Neural progenitor cell (in vitro differentiated cells): ENCODE results near the gene ADK. TPM values are rescaled to one million over a fixed set of nuclear protein-coding genes. Genes with fewer than 3 reads are reported as not detected.

Source experiments
- DNase-seq: peaks from one replicate; pipeline ENCODE4 v3.0.0-alpha.2; 2016; ENCODE audit warnings: low spot score
- H2AFZ ChIP-seq: fragments of 200-600 bp; sonication (generic); replicated peaks from 2 replicates; pipeline ENCODE4 v1.6.1; 2016; ENCODE audit warnings: antibody characterized with exemption
- H3F3A ChIP-seq: fragments of 200-600 bp; sonication (generic); 2 replicates; pipeline ENCODE4 v1.6.1; 2016; ENCODE audit warnings: antibody characterized with exemption, low read depth
- H3K27ac ChIP-seq: fragments of 200-600 bp; sonication (generic); 2 replicates; pipeline ENCODE4 v1.5.1; 2016; ENCODE audit warnings: mild to moderate bottlenecking
- H3K27me3 ChIP-seq: fragments of 200-600 bp; sonication (generic); 2 replicates; pipeline ENCODE4 v1.6.1; 2016; ENCODE audit warnings: mild to moderate bottlenecking, moderate library complexity
- H3K36me3 ChIP-seq: fragments of 200-600 bp; sonication (generic); 2 replicates; pipeline ENCODE4 v1.5.1; 2016
- H3K4me1 ChIP-seq: fragments of 200-600 bp; sonication (generic); 2 replicates; pipeline ENCODE4 v1.6.1; 2016; ENCODE audit warnings: mixed run types
- H3K4me2 ChIP-seq: fragments of 200-600 bp; sonication (generic); 2 replicates; pipeline ENCODE4 v1.6.1; 2016
- H3K4me3 ChIP-seq: fragments of 200-600 bp; sonication (generic); 2 replicates; pipeline ENCODE4 v1.5.1; 2016
- H3K79me2 ChIP-seq: fragments of 200-600 bp; sonication (generic); 2 replicates; pipeline ENCODE4 v1.6.1; 2016; ENCODE audit warnings: low read depth
- H3K9ac ChIP-seq: fragments of 200-600 bp; sonication (generic); 2 replicates; pipeline ENCODE4 v1.6.1; 2016
- H3K9me3 ChIP-seq: fragments of 200-600 bp; sonication (generic); 2 replicates; pipeline ENCODE4 v1.5.1; 2016; ENCODE audit warnings: low read depth
- H4K20me1 ChIP-seq: fragments of 200-600 bp; sonication (generic); 2 replicates; pipeline ENCODE4 v1.6.1; 2016; ENCODE audit warnings: low read depth
- H3K27ac Mint-ChIP-seq: 3 replicates; pipeline ENCODE4 v1.8.0; 2021; ENCODE audit warnings: mixed read lengths
- H3K27me3 Mint-ChIP-seq: 2 replicates; pipeline ENCODE4 v1.8.0; 2022; ENCODE audit warnings: low read depth, mild to moderate bottlenecking, inconsistent platforms, moderate library complexity, mixed read lengths; ENCODE audit not compliant: insufficient read depth
- H3K36me3 Mint-ChIP-seq: 3 replicates; pipeline ENCODE4 v1.8.0; 2021; ENCODE audit warnings: mixed read lengths
- H3K4me1 Mint-ChIP-seq: 3 replicates; pipeline ENCODE4 v1.8.0; 2021; ENCODE audit warnings: mixed read lengths
- H3K4me3 Mint-ChIP-seq: 3 replicates; pipeline ENCODE4 v1.8.0; 2021; ENCODE audit warnings: mild to moderate bottlenecking, moderate library complexity, mixed read lengths
- H3K9me3 Mint-ChIP-seq: 3 replicates; pipeline ENCODE4 v1.8.0; 2020; ENCODE audit warnings: mixed read lengths
- CTCF ChIP-seq: fragments of 200-600 bp; sonication (generic); IDR thresholded peaks from 2 replicates; pipeline ENCODE4 v1.5.1; 2017; ENCODE audit warnings: antibody characterized with exemption, mild to moderate bottlenecking
- EZH2 ChIP-seq: fragments of 200-600 bp; sonication (generic); IDR thresholded peaks from 2 replicates; pipeline ENCODE4 v1.6.1; 2017; ENCODE audit warnings: antibody characterized with exemption, mild to moderate bottlenecking, moderate library complexity
- EZH2phosphoT487 ChIP-seq: fragments of 200-600 bp; sonication (generic); IDR thresholded peaks from 2 replicates; pipeline ENCODE4 v1.6.1; 2017; ENCODE audit warnings: antibody characterized with exemption
- small RNA-seq: library from RNA; depleted of rRNA; stranded (forward); fragments of <200 nt; gene quantifications from one replicate; pipeline ENCODE3, GENCODE V24; 2015
- total RNA-seq: library from RNA; depleted of rRNA; stranded (reverse); fragments of >200 nt; gene quantifications from 2 replicates; pipeline ENCODE4 v1.2.3, GENCODE V29; 2015; ENCODE audit warnings: low replicate concordance

ADK gene
- total RNA-seq, 1 donor from 2014 or later, result 50.9 TPM

DNA sequence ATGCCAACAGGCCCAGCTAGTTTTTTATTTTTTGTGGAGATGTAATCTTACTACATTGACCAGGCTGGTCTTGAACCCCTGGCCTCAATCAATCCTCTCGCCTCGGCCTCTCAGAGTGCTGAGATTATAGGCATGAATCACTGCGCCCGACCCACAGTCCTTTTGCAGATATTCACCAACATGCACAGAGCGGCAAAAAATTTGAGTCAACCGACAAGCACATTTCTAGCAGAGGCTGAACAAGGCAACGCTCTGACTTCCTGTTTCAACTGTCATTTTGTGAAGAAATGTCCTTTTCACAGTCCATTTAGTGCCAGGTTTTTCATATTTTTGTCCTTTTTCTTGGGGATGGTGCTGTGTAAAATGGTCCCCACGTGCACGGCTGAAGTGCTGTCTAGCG, 604.3 kb downstream of the ADK start:
- H3K4me1 ChIP-seq, result no peaks in the 10 kb centered on the region
- H3K27me3 Mint-ChIP-seq, result peaks cover 6% of the 10 kb centered on the region
- no peaks in the 10 kb centered on the region for H3K36me3 Mint-ChIP-seq
- TF ChIP-seq CTCF, result no peak
- no peak for TF ChIP-seq EZH2
- no peak for TF ChIP-seq EZH2phosphoT487
- no peak for DNase-seq
- H3K4me1 Mint-ChIP-seq, result peaks cover 9% of the 10 kb centered on the region
- no peaks in the 10 kb centered on the region for H3F3A ChIP-seq
- H3K4me3 Mint-ChIP-seq, result no peak overlapping the region
- H3K27ac Mint-ChIP-seq, result peak overlapping the region; percentile 37
- no peak overlapping the region for H3K9ac ChIP-seq
- H3K79me2 ChIP-seq, result no peaks in the 10 kb centered on the region
- no peaks in the 10 kb centered on the region for H3K27me3 ChIP-seq
- H3K36me3 ChIP-seq, result no peaks in the 10 kb centered on the region
- H4K20me1 ChIP-seq, result no peaks in the 10 kb centered on the region
- H2AFZ ChIP-seq, result no peak overlapping the region
- no peak overlapping the region for H3K4me3 ChIP-seq
- peaks cover 4% of the 10 kb centered on the region for H3K9me3 Mint-ChIP-seq
- no peak overlapping the region for H3K4me2 ChIP-seq
- H3K27ac ChIP-seq, result no peak overlapping the region
- H3K9me3 ChIP-seq, result no peaks in the 10 kb centered on the region

Small RNA genes lying within 50 kb of the gene (small RNA-seq; reads per million reads assigned to genes)
- gene RF00019 (not detected), gene TIMM9P1 (not detected)

Other genes with a start within 250 kb of the ADK start
- 7.6 and 10.7 TPM in 2 replicates for gene PLAU, start 240.1 kb upstream of the ADK start, total RNA-seq
- gene VCL, start 153.1 kb upstream of the ADK start, total RNA-seq, result 96.9 and 104 TPM in 2 replicates
- gene AP3M1, start 393 bp upstream of the ADK start, total RNA-seq, result 47.2 and 58.3 TPM in 2 replicates